Hypothalamus (tissue), 51 donors: ENCODE data around the gene PEX10.

Experiments used
- DNase-seq, 51 donors: peaks; one replicate each; lab custom pipeline; 2025; lab: John Stamatoyannopoulos, UW

Gene PEX10

DNA sequence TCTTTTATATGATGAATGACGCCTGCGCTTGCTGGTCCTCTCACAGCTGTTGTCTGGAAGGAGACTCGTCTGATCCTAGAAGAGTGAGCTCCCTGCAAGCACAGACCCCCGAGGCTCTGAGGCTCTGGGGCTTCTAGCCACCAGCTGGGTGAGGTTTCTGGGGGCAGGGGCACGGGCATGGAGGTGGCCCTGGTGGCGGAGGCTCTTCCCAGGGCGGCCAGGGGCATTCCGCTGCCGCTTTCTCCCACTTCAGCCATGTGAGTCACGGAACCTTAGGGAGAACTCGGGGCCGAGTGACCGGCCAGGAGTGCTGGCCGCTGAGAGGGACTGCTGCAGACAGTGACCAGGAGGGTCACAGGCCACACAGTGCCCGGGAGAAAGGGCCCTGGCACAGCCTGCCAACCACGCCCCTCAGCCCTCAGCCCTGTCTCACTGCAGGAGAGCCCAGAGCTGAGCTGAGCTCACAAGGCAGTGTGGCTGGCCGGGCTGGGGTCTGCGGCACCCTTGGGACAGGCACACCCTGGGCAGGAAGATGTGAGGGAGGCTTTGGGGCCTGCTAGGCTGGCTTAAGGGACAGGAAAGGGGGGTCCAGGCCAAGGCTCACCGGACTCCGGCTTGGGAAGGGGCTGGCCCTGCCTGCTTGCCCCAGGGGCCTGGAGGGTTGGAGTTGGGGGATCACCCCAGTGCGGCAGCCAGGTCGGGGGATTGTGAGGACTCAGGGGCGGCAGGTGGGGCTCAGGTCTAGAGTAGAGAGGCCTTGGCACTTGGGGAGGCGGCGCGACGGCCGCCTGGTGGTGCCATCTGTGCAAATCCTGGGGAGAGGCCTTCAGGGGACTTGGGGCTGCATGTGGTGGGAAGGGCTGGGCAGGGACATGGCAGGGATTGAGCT, 56.7 kb downstream of the PEX10 start:
- DNase-seq, result no peak

DNA sequence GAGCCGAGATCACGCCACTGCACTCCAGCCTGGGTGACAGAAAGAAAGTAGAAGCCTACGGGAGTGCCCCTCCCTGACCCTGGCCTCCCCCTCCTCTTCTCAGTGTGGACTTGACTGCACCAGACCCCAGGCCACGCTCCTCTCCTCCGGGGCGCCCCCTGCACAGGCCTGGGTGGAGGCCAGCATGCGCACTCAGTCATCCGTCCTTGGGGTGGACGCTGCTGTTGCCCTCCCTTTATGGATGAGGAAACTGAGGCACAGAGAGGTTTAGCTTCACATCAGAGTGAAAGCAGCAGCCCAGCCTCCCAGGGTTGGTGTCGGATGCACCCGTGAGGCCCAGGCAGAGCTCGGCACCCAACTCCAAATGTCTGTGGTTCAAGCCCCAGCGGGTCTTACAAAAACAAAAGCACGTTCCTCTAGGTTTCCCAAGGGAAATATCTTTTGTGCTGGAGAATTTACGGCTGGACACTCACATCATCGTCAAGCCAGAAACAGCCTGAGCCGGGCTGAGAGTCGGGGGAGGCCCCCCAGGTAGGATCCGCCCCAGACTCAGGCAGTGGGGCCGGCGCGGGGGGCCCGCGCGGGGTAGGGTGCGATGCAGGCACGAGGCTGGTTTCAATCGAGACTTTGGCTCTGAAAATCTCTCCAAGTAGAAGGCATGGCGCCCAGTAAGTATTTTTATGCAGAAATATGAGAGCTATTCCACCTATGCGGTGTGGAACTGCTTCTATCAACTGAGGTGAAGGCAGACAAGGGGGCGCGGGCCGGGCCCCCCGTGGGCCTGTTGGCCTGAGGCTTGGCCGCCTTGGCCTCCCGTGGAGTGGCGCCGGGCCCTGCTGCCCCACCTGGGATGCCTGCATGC, 57.6 kb downstream of the PEX10 start:
- DNase-seq, result no peak
